WI38 (cell line): ENCODE measurements around the gene LIMCH1.

Experiments
- H3K4me3 ChIP-seq: 2 replicates; pipeline ENCODE4 v1.5.1; 2011; ENCODE audit warnings: low read depth, mild to moderate bottlenecking, control low read depth, low read length
- CTCF ChIP-seq: IDR thresholded peaks from 2 replicates; pipeline ENCODE4 v1.5.1; 2012; ENCODE audit warnings: low read depth, mild to moderate bottlenecking, control low read depth, low read length

The LIMCH1 gene

DNA sequence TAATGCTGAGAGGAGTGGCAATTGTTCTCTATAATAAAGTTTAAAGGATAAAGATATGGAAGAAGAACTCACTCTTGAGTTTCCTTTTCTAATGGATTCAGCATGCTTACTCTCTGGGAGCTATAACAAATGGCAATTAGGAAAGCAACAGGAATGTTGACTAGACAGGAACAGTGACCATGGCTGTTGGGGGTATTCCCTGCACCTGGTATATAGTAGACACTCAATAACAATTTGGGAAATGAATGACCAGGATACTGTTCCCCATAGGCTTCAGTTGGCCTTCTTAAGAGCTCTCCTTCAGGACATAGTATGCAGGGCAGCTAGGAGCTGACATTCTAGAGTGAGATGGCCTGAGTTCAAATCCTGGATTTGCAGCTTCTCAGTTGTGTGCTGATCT, 1.8 kb downstream of the LIMCH1 start:
- no peak for TF ChIP-seq CTCF
- no peak overlapping the region for H3K4me3 ChIP-seq

DNA sequence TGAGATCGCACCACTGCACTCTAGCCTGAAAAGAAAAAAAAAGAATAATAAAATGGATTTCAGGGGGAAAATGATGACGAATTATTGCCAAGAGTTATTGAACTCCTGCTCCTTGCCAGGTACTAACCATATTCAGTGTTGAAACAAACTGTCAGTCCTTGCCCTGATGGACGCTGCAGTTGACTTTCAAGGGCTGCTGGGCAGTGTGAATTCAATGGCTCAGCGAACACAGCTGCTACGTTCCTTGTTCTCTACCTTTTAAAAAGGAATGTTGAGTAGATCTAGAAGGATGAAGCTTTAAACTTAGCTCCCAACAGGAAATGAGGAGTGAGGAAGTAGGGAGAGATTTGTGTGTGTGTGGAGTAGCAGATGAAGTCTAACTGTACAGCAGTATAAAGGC, 2.7 kb downstream of the LIMCH1 start:
- no peak for TF ChIP-seq CTCF
- H3K4me3 ChIP-seq = no peak overlapping the region

- no peak overlapping the region for H3K4me3 ChIP-seq
- TF ChIP-seq CTCF = no peak
Observed at GRCh38 chr4:41541687-41542094, 3.7 kb downstream of the LIMCH1 start.

DNA sequence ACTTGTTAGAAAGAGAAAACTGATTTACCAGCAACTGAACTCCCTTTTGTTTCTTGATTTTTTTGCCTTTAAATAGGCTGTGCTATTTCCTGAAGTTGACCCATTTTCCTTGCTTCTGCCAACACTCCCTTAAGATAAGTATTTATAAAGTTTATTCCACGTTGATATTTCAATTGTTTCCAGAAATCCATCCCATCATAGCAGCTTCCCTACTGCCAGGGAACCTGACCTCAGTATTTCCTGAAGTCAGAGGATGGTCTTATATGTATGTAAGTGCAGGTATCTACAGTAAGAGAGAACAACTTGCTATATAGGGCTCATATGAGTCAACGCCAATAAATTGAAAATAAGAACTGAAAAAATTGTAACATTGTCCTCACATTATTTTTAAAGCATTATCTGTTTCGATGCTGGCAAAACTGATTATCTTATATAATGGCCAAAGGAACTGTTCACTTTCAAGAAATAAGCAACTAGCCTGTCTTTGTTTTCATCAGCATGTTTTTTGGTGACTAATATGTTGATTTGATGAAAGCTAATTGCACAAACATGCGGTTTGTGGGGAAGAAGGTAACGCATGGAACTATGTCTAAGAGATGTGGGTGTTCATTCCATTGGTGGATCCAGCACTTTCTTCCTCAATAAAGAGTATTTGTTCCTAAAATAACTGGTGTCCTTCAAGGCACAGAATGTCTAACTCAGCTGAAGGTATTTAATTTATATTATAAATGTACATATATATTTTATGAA, 4.7 kb downstream of the LIMCH1 start:
- H3K4me3 ChIP-seq = no peak overlapping the region
- no peak for TF ChIP-seq CTCF

GRCh38 chr4:41545238-41545637, 7.3 kb downstream of the LIMCH1 start:
- TF ChIP-seq CTCF = no peak
- H3K4me3 ChIP-seq = no peak overlapping the region

GRCh38 chr4:41546638-41547037, 8.7 kb downstream of the LIMCH1 start:
- H3K4me3 ChIP-seq = no peak overlapping the region
- TF ChIP-seq CTCF = no peak

- no peak for TF ChIP-seq CTCF
- H3K4me3 ChIP-seq = no peak overlapping the region
Observed at GRCh38 chr4:41548305-41548880, 10.4 kb downstream of the LIMCH1 start.
